Measurements from ENCODE around the gene DMRT1.

Gene DMRT1

GRCh38 chr9:935348-935965 lies 94.0 kb downstream of the DMRT1 start:
- H2BK15ac ChIP-seq (ENCODE audit: low read length), result no peak overlapping the region
- H3K23ac ChIP-seq (ENCODE audit: low read depth, low read length, poor library complexity), result no peak overlapping the region
- H2BK12ac ChIP-seq (ENCODE audit: low read length), result no peak overlapping the region
- H3K79me1 ChIP-seq (ENCODE audit: low read depth, low read length), result no peaks in the 10 kb centered on the region
- H2BK120ac ChIP-seq (ENCODE audit: low read depth, low read length), result no peak overlapping the region
- no peak overlapping the region for H3K4me2 ChIP-seq (ENCODE audit: insufficient read depth, low read length, poor library complexity, severe bottlenecking)
- no peak overlapping the region for H3K4me3 ChIP-seq (ENCODE audit: low read length in 2 of 2)
- WGBS, 2 donors (ENCODE audit: extremely low coverage in 2 of 2, insufficient read length in 2 of 2, insufficient replicate concordance in 1 of 2), result no CpG with 5 or more reads among the region's 10 CpGs
- no peaks in the 10 kb centered on the region for H3K9me3 ChIP-seq (replicated peaks in 1 of 2; ENCODE audit: control insufficient read depth in 2 of 2, insufficient read depth in 1 of 2, low read depth in 1 of 2, low read length in 2 of 2)
- H3K27ac ChIP-seq (replicated peaks; ENCODE audit: low read length), result no peak overlapping the region
- H3K14ac ChIP-seq (ENCODE audit: low read length), result no peak overlapping the region
- DNase-seq (ENCODE audit: low spot score), result no peak
- H2AK5ac ChIP-seq (ENCODE audit: low read depth, low read length), result no peak overlapping the region
- H3K18ac ChIP-seq (ENCODE audit: low read length), result no peak overlapping the region
- H3K36me3 ChIP-seq (replicated peaks in 1 of 2; ENCODE audit: control insufficient read depth in 2 of 2, insufficient read depth in 2 of 2, low read length in 2 of 2), result no peaks in the 10 kb centered on the region
- H3K9ac ChIP-seq (ENCODE audit: low read depth, low read length, poor library complexity), result no peak overlapping the region
- no peaks in the 10 kb centered on the region for H3K27me3 ChIP-seq (ENCODE audit: control insufficient read depth in 3 of 3, insufficient read depth in 3 of 3, low read depth in 1 of 3, low read length in 3 of 3)
- no peak overlapping the region for H4K91ac ChIP-seq (ENCODE audit: low read depth, low read length, poor library complexity)
- no peak overlapping the region for H2AFZ ChIP-seq (ENCODE audit: low read length)
- no peaks in the 10 kb centered on the region for H3K4me1 ChIP-seq (ENCODE audit: control insufficient read depth in 2 of 2, insufficient read depth in 1 of 2, low read depth in 1 of 2, low read length in 2 of 2)
- no peak overlapping the region for H2BK5ac ChIP-seq (ENCODE audit: low read length)
- H3K4ac ChIP-seq (ENCODE audit: low read length), result no peak overlapping the region
- no peak overlapping the region for H4K8ac ChIP-seq (ENCODE audit: low read depth, low read length)

- Histone ChIP-seq H3K9me3 (replicated peaks in 1 of 2; ENCODE audit: control insufficient read depth in 2 of 2, insufficient read depth in 1 of 2, low read depth in 1 of 2, low read length in 2 of 2) (no peaks in the 10 kb centered on the region), H4K91ac (ENCODE audit: low read depth, low read length, poor library complexity) (no peak overlapping the region), H3K79me1 (ENCODE audit: low read depth, low read length) (no peaks in the 10 kb centered on the region), H2BK120ac (ENCODE audit: low read depth, low read length) (no peak overlapping the region), H3K27me3 (ENCODE audit: control insufficient read depth in 3 of 3, insufficient read depth in 3 of 3, low read depth in 1 of 3, low read length in 3 of 3) (no peaks in the 10 kb centered on the region), H3K9ac (ENCODE audit: low read depth, low read length, poor library complexity) (no peak overlapping the region), H2AK5ac (ENCODE audit: low read depth, low read length) (no peak overlapping the region), H3K36me3 (replicated peaks in 1 of 2; ENCODE audit: control insufficient read depth in 2 of 2, insufficient read depth in 2 of 2, low read length in 2 of 2) (no peaks in the 10 kb centered on the region), H4K8ac (ENCODE audit: low read depth, low read length) (no peak overlapping the region), H2BK5ac (ENCODE audit: low read length) (no peak overlapping the region), H2AFZ (ENCODE audit: low read length) (no peak overlapping the region), H3K4me1 (ENCODE audit: control insufficient read depth in 2 of 2, insufficient read depth in 1 of 2, low read depth in 1 of 2, low read length in 2 of 2) (no peaks in the 10 kb centered on the region), H3K14ac (ENCODE audit: low read length) (no peak overlapping the region), H2BK15ac (ENCODE audit: low read length) (no peak overlapping the region), H2BK12ac (ENCODE audit: low read length) (no peak overlapping the region), H3K27ac (replicated peaks; ENCODE audit: low read length) (no peak overlapping the region), H3K4me3 (ENCODE audit: low read length in 2 of 2) (no peak overlapping the region), H3K23ac (ENCODE audit: low read depth, low read length, poor library complexity) (no peak overlapping the region), H3K4me2 (ENCODE audit: insufficient read depth, low read length, poor library complexity, severe bottlenecking) (no peak overlapping the region), H3K18ac (ENCODE audit: low read length) (no peak overlapping the region), H3K4ac (ENCODE audit: low read length) (no peak overlapping the region)
- no peak for DNase-seq (ENCODE audit: low spot score)
- WGBS, 2 donors (ENCODE audit: extremely low coverage in 2 of 2, insufficient read length in 2 of 2, insufficient replicate concordance in 1 of 2), result no CpG with 5 or more reads among the region's 6 CpGs
These were observed 101.5 kb downstream of the DMRT1 start for GRCh38 chr9:942805-943580.

- Histone ChIP-seq H3K27ac (replicated peaks; ENCODE audit: low read length) (no peak overlapping the region), H3K14ac (ENCODE audit: low read length) (no peak overlapping the region), H2AFZ (ENCODE audit: low read length) (no peak overlapping the region), H3K9me3 (replicated peaks in 1 of 2; ENCODE audit: control insufficient read depth in 2 of 2, insufficient read depth in 1 of 2, low read depth in 1 of 2, low read length in 2 of 2) (no peaks in the 10 kb centered on the region), H4K8ac (ENCODE audit: low read depth, low read length) (no peak overlapping the region), H3K23ac (ENCODE audit: low read depth, low read length, poor library complexity) (no peak overlapping the region), H2BK120ac (ENCODE audit: low read depth, low read length) (no peak overlapping the region), H3K4me3 (ENCODE audit: low read length in 2 of 2) (no peak overlapping the region), H2BK15ac (ENCODE audit: low read length) (no peak overlapping the region), H2BK5ac (ENCODE audit: low read length) (no peak overlapping the region), H3K9ac (ENCODE audit: low read depth, low read length, poor library complexity) (no peak overlapping the region), H3K4me1 (ENCODE audit: control insufficient read depth in 2 of 2, insufficient read depth in 1 of 2, low read depth in 1 of 2, low read length in 2 of 2) (no peaks in the 10 kb centered on the region), H3K18ac (ENCODE audit: low read length) (no peak overlapping the region), H2AK5ac (ENCODE audit: low read depth, low read length) (no peak overlapping the region), H3K79me1 (ENCODE audit: low read depth, low read length) (no peaks in the 10 kb centered on the region), H3K27me3 (ENCODE audit: control insufficient read depth in 3 of 3, insufficient read depth in 3 of 3, low read depth in 1 of 3, low read length in 3 of 3) (peaks cover 0 to 9% (median 0%) of the 10 kb centered on the region in 3 experiments), H2BK12ac (ENCODE audit: low read length) (no peak overlapping the region), H3K4me2 (ENCODE audit: insufficient read depth, low read length, poor library complexity, severe bottlenecking) (no peak overlapping the region), H3K4ac (ENCODE audit: low read length) (no peak overlapping the region), H4K91ac (ENCODE audit: low read depth, low read length, poor library complexity) (no peak overlapping the region), H3K36me3 (replicated peaks in 1 of 2; ENCODE audit: control insufficient read depth in 2 of 2, insufficient read depth in 2 of 2, low read length in 2 of 2) (no peaks in the 10 kb centered on the region)
- DNase-seq (ENCODE audit: low spot score), result no peak
- no CpG with 5 or more reads among the region's 3 CpGs for WGBS, 2 donors (ENCODE audit: extremely low coverage in 2 of 2, insufficient read length in 2 of 2, insufficient replicate concordance in 1 of 2)
These were observed 106.5 kb downstream of the DMRT1 start for GRCh38 chr9:947985-948384.

GRCh38 chr9:948497-948896 lies 107.0 kb downstream of the DMRT1 start:
- no peak overlapping the region for H3K18ac ChIP-seq (ENCODE audit: low read length)
- H4K8ac ChIP-seq (ENCODE audit: low read depth, low read length), result no peak overlapping the region
- H3K27me3 ChIP-seq (ENCODE audit: control insufficient read depth in 3 of 3, insufficient read depth in 3 of 3, low read depth in 1 of 3, low read length in 3 of 3), result peaks cover 0 to 9% (median 0%) of the 10 kb centered on the region in 3 experiments
- H4K91ac ChIP-seq (ENCODE audit: low read depth, low read length, poor library complexity), result no peak overlapping the region
- no peak overlapping the region for H3K4me3 ChIP-seq (ENCODE audit: low read length in 2 of 2)
- H2BK120ac ChIP-seq (ENCODE audit: low read depth, low read length), result no peak overlapping the region
- WGBS, 2 donors (ENCODE audit: extremely low coverage in 2 of 2, insufficient read length in 2 of 2, insufficient replicate concordance in 1 of 2), result no CpG with 5 or more reads among the region's 7 CpGs
- no peak overlapping the region for H3K27ac ChIP-seq (replicated peaks; ENCODE audit: low read length)
- no peaks in the 10 kb centered on the region for H3K36me3 ChIP-seq (replicated peaks in 1 of 2; ENCODE audit: control insufficient read depth in 2 of 2, insufficient read depth in 2 of 2, low read length in 2 of 2)
- no peaks in the 10 kb centered on the region for H3K4me1 ChIP-seq (ENCODE audit: control insufficient read depth in 2 of 2, insufficient read depth in 1 of 2, low read depth in 1 of 2, low read length in 2 of 2)
- no peak overlapping the region for H3K9ac ChIP-seq (ENCODE audit: low read depth, low read length, poor library complexity)
- H2BK15ac ChIP-seq (ENCODE audit: low read length), result no peak overlapping the region
- H3K9me3 ChIP-seq (replicated peaks in 1 of 2; ENCODE audit: control insufficient read depth in 2 of 2, insufficient read depth in 1 of 2, low read depth in 1 of 2, low read length in 2 of 2), result no peaks in the 10 kb centered on the region
- no peak overlapping the region for H2AK5ac ChIP-seq (ENCODE audit: low read depth, low read length)
- no peak overlapping the region for H3K14ac ChIP-seq (ENCODE audit: low read length)
- no peak overlapping the region for H2AFZ ChIP-seq (ENCODE audit: low read length)
- H3K4me2 ChIP-seq (ENCODE audit: insufficient read depth, low read length, poor library complexity, severe bottlenecking), result no peak overlapping the region
- no peak overlapping the region for H3K23ac ChIP-seq (ENCODE audit: low read depth, low read length, poor library complexity)
- no peak overlapping the region for H2BK12ac ChIP-seq (ENCODE audit: low read length)
- no peak for DNase-seq (ENCODE audit: low spot score)
- no peaks in the 10 kb centered on the region for H3K79me1 ChIP-seq (ENCODE audit: low read depth, low read length)
- no peak overlapping the region for H2BK5ac ChIP-seq (ENCODE audit: low read length)
- no peak overlapping the region for H3K4ac ChIP-seq (ENCODE audit: low read length)

Data from neuronal stem cell (in vitro differentiated cells).